ENCODE data around the gene TINAGL1. TPM values are rescaled to one million over a fixed set of nuclear protein-coding genes. Genes with fewer than 3 reads are reported as not detected.

Gene TINAGL1
- total RNA-seq, 2 donors from 2014 or later, result 211 to 264 TPM

DNA sequence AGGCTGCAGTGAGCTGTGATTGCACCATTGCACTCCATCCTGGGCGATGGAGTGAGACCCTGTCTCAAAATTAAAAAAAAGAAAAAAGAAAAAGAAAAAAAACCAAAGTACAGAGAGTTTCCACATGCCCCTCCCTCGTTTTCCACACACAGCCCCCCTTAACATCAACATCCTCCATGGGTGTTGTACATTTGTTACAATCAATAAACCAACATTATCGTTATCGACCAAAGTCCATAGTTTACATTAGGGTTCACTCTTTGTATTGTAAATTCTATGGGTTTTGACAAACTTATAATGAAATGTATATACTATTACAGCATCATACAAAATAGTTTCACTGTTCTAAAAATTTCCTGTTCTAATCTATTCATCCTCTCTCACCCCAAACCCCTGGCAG is 15.9 kb upstream of the TINAGL1 start:
- Histone ChIP-seq H3K9me3 (peaks cover 0 to 8% of the 10 kb centered on the region in 2 donors), H3K4me1 (peaks cover 0 to 6% of the 10 kb centered on the region in 2 donors), H3K4me3 (no peak overlapping the region), H3K27ac (no peak overlapping the region), H3K27me3 (no peaks in the 10 kb centered on the region), H3K36me3 (no peaks in the 10 kb centered on the region)
- no peak for DNase-seq (ENCODE audit: low spot score)
- TF ChIP-seq, protein P1, sequence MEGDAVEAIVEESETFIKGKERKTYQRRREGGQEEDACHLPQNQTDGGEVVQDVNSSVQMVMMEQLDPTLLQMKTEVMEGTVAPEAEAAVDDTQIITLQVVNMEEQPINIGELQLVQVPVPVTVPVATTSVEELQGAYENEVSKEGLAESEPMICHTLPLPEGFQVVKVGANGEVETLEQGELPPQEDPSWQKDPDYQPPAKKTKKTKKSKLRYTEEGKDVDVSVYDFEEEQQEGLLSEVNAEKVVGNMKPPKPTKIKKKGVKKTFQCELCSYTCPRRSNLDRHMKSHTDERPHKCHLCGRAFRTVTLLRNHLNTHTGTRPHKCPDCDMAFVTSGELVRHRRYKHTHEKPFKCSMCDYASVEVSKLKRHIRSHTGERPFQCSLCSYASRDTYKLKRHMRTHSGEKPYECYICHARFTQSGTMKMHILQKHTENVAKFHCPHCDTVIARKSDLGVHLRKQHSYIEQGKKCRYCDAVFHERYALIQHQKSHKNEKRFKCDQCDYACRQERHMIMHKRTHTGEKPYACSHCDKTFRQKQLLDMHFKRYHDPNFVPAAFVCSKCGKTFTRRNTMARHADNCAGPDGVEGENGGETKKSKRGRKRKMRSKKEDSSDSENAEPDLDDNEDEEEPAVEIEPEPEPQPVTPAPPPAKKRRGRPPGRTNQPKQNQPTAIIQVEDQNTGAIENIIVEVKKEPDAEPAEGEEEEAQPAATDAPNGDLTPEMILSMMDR (IDR thresholded peaks at IDR 0.05), result no peak

- peaks cover 0 to 6% of the 10 kb centered on the region in 2 donors for H3K4me1 ChIP-seq
- no peak overlapping the region for H3K4me3 ChIP-seq
- TF ChIP-seq, protein P1 (IDR thresholded peaks at IDR 0.05), result no peak
- no peaks in the 10 kb centered on the region for H3K27me3 ChIP-seq
- peaks cover 0 to 8% of the 10 kb centered on the region in 2 donors for H3K9me3 ChIP-seq
- no peaks in the 10 kb centered on the region for H3K36me3 ChIP-seq
- no peak for DNase-seq (ENCODE audit: low spot score)
- no peak overlapping the region for H3K27ac ChIP-seq
Observed at GRCh38 chr1:31562707-31563360, 13.5 kb upstream of the TINAGL1 start.

GRCh38 chr1:31564606-31564989 is 11.7 kb upstream of the TINAGL1 start:
- H3K4me1 ChIP-seq, result peaks cover 0 to 22% of the 10 kb centered on the region in 2 donors
- H3K27ac ChIP-seq, result no peak overlapping the region
- no peak overlapping the region for H3K4me3 ChIP-seq
- TF ChIP-seq, protein P1 (IDR thresholded peaks at IDR 0.05), result no peak
- H3K9me3 ChIP-seq, result peaks cover 0 to 8% of the 10 kb centered on the region in 2 donors
- no peaks in the 10 kb centered on the region for H3K36me3 ChIP-seq
- no peaks in the 10 kb centered on the region for H3K27me3 ChIP-seq
- DNase-seq (ENCODE audit: low spot score), result peak; percentile 50

DNA sequence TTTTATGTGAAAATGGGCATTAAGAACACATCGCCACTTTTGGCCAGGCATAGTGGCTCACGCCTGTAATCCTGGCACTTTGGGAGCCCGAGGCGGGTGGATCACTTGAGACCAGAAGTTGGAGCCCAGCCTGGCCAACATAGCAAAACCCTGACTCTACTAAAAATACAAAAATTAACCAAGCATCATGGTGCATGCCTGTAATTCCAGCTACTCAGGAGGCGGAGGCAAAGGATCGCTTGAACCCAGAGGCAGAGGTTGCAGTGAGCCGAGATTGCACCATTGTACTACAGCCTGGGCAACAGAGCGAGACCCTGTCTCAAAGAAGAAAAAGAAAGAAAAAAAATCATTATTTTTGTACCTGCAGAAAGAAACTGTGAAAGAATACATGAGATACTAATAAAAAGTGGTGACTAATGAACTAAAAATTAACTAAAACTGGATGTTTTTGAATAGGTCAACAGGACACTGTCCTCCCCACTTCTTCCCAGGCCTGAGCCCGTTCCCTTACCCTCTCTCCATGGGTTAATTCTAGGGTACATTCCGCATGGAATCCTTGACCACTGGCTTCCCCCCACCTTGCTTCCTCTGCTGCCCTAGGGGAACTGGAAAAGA is 8.3 kb upstream of the TINAGL1 start:
- Histone ChIP-seq H3K27me3 (no peaks in the 10 kb centered on the region), H3K9me3 (no peaks in the 10 kb centered on the region), H3K36me3 (no peaks in the 10 kb centered on the region), H3K4me3 (no peak overlapping the region), H3K4me1 (peaks cover 0 to 31% of the 10 kb centered on the region in 2 donors), H3K27ac (peak overlapping the region; percentile 48 to 69)
- TF ChIP-seq, protein P1 (IDR thresholded peaks at IDR 0.05), result no peak
- no peak for DNase-seq (ENCODE audit: low spot score)

DNA sequence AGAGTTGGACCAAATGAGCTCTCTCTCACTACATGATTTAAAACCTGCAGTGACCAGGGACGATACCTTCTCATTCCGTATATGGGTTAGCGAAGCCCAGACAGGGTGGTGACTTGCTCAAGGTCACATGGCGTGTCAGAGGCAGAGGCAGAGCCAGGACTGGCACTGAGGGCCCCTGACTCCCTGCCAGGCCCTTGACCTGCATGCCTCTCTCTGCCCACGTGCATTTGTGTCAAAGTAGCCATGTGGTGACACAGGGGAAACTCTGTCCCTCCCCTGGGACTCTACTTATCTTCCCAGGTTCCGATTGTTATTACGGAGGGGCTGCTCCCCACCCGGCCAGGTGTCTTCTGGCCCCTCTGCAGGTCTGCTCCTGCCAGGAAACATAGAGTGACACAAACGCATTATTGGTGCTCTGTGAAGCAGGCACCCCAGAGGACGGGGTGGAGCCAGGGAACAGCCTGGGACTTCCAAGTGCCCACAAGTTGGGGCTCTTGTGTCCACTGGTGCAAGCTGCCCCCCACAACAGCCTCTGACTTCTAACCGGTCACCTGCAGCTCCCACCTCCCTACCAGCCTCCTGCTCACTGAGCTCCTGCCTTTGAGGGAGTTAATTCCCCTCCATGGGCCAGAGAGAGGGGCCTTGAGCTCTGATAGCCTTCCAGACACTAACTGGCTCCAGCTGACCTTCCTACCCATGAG is 7.3 kb upstream of the TINAGL1 start:
- H3K4me3 ChIP-seq, result no peak overlapping the region
- peak; percentile 68 for DNase-seq (ENCODE audit: low spot score)
- peak overlapping the region; percentile 48 to 69 for H3K27ac ChIP-seq
- no peaks in the 10 kb centered on the region for H3K9me3 ChIP-seq
- TF ChIP-seq, protein P1 (IDR thresholded peaks at IDR 0.05), result no peak
- H3K27me3 ChIP-seq, result no peaks in the 10 kb centered on the region
- H3K36me3 ChIP-seq, result no peaks in the 10 kb centered on the region
- H3K4me1 ChIP-seq, result peaks cover 0 to 40% of the 10 kb centered on the region in 2 donors

Data from right atrium auricular region (tissue), 2 donors.